ENCODE measurements around the gene MMP24OS. TPM values are rescaled to one million over a fixed set of nuclear protein-coding genes. Genes with fewer than 3 reads are reported as not detected.
"Not testable (repeated sequence)": the region's sequence is repeated elsewhere in the genome, so short reads cannot be mapped to it uniquely, and the experiment has no call there.

Gene MMP24OS
- total RNA-seq, 4 donors from 2014 or later, result 22.7 to 47.6 (median 25.4) TPM

DNA sequence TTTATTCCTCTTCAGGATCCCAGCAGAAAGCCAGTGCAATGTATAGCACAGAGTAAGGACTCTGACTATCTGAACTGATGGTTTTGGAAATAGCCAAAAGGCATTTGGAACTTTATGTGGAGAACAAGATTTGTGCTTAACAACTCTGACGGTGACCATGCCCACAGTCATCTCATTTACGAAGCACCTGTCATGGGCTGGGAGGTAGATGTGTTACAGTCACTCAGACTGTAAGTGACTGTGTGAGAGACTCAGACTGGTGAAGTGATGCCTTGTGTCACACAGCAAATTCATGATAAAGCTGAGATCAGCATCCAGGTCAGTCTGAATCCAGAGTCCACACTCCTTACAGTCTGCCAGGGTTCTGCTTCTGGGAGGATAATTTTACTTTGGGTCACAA is 38.2 kb upstream of the MMP24OS start:
- no peak for DNase-seq (ENCODE audit: low spot score in 2 of 2)
- TF ChIP-seq, protein P1, sequence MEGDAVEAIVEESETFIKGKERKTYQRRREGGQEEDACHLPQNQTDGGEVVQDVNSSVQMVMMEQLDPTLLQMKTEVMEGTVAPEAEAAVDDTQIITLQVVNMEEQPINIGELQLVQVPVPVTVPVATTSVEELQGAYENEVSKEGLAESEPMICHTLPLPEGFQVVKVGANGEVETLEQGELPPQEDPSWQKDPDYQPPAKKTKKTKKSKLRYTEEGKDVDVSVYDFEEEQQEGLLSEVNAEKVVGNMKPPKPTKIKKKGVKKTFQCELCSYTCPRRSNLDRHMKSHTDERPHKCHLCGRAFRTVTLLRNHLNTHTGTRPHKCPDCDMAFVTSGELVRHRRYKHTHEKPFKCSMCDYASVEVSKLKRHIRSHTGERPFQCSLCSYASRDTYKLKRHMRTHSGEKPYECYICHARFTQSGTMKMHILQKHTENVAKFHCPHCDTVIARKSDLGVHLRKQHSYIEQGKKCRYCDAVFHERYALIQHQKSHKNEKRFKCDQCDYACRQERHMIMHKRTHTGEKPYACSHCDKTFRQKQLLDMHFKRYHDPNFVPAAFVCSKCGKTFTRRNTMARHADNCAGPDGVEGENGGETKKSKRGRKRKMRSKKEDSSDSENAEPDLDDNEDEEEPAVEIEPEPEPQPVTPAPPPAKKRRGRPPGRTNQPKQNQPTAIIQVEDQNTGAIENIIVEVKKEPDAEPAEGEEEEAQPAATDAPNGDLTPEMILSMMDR (IDR thresholded peaks at IDR 0.05), result no peak
- TF ChIP-seq POLR2A (IDR thresholded peaks at IDR 0.05), result no peak
- 81 to 84% methylated on average over 2 of the region's 2 CpGs for WGBS, 2 donors
- intact Hi-C loops (cut with DNase I; ENCODE audit: low total_unique reads), result no loop called here
- no peak overlapping the region for H3K4me3 ChIP-seq (ENCODE audit: low read depth, poor library complexity, severe bottlenecking)

DNA sequence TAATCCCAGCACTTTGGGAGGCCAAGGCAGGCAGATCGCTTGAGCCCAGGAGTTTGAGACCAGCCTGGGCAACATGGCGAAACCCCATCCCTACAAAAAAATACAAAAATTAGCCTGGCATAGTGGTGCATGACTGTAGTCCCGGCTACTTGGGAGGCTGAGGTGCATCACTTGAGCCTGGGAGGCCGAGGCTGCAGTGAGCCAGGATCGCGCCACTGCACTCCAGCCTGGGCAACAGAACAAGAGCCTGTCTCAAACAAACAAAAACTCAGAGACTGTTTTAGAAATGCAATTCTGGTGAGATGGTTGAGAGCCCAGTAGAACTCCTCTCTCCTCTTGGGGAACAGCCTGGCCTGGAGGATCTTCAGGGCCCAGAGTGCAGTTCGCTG is 37.7 kb upstream of the MMP24OS start:
- DNase-seq (ENCODE audit: low spot score in 2 of 2); intact Hi-C loops (cut with DNase I; ENCODE audit: low total_unique reads); H3K4me3 ChIP-seq (ENCODE audit: low read depth, poor library complexity, severe bottlenecking): not testable (repeated sequence)
- WGBS, 2 donors, result 92 to 96% methylated on average over 7 of the region's 7 CpGs

DNA sequence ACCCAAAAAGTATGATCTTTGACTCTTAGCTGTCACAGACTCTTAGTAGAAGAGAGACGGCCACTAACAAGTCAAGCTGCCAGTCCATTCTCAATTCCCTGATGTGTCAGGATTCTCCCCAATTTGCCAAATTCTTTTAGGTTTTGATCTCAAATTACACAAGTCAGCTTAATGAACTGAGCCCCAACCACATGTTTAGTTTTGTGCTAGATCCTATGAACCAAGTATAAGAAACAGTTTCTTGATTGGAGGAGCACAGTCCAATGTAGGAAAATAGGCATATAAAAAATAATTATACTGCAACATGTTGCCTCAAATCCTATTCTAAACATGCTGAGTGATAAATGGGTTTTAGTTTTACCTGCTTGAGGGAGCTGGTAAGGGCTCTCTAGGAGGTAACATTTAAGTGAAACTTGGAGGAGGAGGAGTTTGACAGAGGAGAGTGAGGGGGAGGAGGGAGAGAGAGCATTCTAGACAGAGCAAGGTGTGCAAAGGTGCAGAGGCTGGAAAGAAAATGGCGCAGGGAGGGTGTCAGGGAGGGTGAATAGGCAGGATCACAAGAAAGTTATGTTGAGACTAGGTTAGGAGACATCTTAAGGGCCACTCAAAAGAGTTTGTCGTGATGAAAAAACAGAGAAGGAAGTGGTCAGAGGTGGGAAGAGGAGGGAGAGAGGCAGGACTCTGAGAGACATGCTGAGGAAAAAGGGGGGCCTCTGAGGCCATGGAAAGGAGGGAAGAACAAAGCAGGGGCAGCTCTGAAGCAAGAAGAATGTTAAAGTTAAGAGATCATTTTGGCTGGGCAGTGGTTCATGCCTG is 37.1 kb upstream of the MMP24OS start:
- intact Hi-C loops (cut with DNase I; ENCODE audit: low total_unique reads), result no loop called here
- 68 to 77% methylated on average over 3 of the region's 3 CpGs for WGBS, 2 donors
- DNase-seq (ENCODE audit: low spot score in 2 of 2), result no peak
- TF ChIP-seq, protein P1 (IDR thresholded peaks at IDR 0.05), result no peak
- no peak for TF ChIP-seq POLR2A (IDR thresholded peaks at IDR 0.05)
- no peak overlapping the region for H3K4me3 ChIP-seq (ENCODE audit: low read depth, poor library complexity, severe bottlenecking)

DNA sequence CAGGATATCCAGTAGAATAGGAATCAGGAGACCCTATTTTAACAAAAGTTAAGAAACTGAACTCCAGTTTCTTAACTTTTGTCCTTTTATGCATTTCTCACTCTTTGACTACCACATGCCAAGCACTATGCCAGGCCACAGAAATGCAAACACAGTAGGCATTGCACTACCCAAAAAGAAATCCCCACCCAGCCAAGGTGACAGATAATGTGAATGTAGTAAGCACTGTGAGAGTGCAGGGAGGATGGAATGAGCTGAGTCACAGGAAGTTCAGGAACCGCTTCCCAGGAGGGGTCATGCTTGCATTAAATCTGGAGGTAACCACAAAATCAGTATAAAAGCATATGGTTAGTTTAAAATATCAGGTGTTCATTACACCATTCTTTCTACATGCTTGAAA is 34.4 kb upstream of the MMP24OS start:
- intact Hi-C loops (cut with DNase I; ENCODE audit: low total_unique reads), result no loop called here
- 65 to 79% methylated on average over 1 of the region's 1 CpG for WGBS, 2 donors
- DNase-seq (ENCODE audit: low spot score in 2 of 2), result no peak
- H3K4me3 ChIP-seq (ENCODE audit: low read depth, poor library complexity, severe bottlenecking), result no peak overlapping the region
- TF ChIP-seq, protein P1 (IDR thresholded peaks at IDR 0.05), result no peak
- no peak for TF ChIP-seq POLR2A (IDR thresholded peaks at IDR 0.05)

DNA sequence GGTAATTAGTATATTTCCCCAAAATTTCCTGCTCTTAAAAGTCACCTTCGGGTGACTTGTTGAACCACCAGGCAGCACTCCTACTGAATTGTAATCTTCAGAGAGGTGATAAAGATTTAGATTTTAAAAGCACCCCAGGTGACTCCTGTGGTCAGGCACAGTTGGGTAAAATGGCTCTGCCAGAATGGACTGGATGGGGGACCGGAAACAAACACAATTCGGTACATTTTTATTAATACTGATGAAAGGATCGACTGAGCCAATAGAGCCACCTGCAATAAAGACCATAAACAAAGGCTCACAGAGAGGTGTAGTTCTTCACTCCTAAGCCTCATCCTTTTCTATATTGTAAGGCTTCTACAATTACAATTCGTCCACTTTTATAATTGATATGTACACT is 33.9 kb upstream of the MMP24OS start:
- TF ChIP-seq POLR2A (IDR thresholded peaks at IDR 0.05), result no peak
- TF ChIP-seq, protein P1 (IDR thresholded peaks at IDR 0.05), result no peak
- H3K4me3 ChIP-seq (ENCODE audit: low read depth, poor library complexity, severe bottlenecking), result no peak overlapping the region
- intact Hi-C loops (cut with DNase I; ENCODE audit: low total_unique reads), result no loop called here
- DNase-seq (ENCODE audit: low spot score in 2 of 2), result no peak
- WGBS, 2 donors, result 87 to 93% methylated on average over 5 of the region's 5 CpGs

DNA sequence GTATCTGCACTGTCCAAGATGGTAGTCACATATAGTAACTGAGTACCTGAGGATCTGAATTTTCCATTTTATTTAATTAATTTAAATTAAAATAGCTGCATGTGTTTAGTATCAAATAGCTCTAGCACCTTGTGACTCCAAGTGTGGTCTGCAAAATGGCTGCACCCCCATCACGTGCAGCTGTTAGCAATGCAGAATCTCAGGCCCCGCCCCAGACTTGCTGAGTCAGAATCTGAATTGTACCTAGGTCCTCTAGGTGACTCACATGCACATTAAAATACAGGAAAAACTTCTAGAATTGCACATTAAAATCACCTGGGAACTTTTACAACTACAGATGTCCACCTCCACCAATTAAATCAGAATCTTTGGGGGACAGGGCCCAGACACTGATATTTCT is 33.5 kb upstream of the MMP24OS start:
- intact Hi-C loops (cut with DNase I; ENCODE audit: low total_unique reads), result no loop called here
- 67% methylated on average over 2 of the region's 2 CpGs for WGBS, 2 donors
- DNase-seq (ENCODE audit: low spot score in 2 of 2), result no peak
- no peak for TF ChIP-seq POLR2A (IDR thresholded peaks at IDR 0.05)
- TF ChIP-seq, protein P1 (IDR thresholded peaks at IDR 0.05), result no peak
- H3K4me3 ChIP-seq (ENCODE audit: low read depth, poor library complexity, severe bottlenecking), result no peak overlapping the region

Data from lower leg skin (tissue), 4 donors.